Measurements from ENCODE around the gene PHLPP2.

PHLPP2 gene, protein sequence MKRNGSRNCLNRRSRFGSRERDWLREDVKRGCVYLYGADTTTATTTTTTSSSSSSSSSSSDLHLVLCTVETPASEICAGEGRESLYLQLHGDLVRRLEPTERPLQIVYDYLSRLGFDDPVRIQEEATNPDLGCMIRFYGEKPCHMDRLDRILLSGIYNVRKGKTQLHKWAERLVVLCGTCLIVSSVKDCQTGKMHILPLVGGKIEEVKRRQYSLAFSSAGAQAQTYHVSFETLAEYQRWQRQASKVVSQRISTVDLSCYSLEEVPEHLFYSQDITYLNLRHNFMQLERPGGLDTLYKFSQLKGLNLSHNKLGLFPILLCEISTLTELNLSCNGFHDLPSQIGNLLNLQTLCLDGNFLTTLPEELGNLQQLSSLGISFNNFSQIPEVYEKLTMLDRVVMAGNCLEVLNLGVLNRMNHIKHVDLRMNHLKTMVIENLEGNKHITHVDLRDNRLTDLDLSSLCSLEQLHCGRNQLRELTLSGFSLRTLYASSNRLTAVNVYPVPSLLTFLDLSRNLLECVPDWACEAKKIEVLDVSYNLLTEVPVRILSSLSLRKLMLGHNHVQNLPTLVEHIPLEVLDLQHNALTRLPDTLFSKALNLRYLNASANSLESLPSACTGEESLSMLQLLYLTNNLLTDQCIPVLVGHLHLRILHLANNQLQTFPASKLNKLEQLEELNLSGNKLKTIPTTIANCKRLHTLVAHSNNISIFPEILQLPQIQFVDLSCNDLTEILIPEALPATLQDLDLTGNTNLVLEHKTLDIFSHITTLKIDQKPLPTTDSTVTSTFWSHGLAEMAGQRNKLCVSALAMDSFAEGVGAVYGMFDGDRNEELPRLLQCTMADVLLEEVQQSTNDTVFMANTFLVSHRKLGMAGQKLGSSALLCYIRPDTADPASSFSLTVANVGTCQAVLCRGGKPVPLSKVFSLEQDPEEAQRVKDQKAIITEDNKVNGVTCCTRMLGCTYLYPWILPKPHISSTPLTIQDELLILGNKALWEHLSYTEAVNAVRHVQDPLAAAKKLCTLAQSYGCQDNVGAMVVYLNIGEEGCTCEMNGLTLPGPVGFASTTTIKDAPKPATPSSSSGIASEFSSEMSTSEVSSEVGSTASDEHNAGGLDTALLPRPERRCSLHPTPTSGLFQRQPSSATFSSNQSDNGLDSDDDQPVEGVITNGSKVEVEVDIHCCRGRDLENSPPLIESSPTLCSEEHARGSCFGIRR (N-terminal part only)

GRCh38 chr16:71724320-71724751 is at the start of gene PHLPP2:
PHLPP2 (minus strand) TSS chr16:71724701; CDS start chr16:71714795, 9,906 bp downstream.
- DNase-seq, result no peak

- no peak for DNase-seq
Measured at GRCh38 chr16:71771571-71771970, 47.1 kb upstream of the PHLPP2 start.

DNA sequence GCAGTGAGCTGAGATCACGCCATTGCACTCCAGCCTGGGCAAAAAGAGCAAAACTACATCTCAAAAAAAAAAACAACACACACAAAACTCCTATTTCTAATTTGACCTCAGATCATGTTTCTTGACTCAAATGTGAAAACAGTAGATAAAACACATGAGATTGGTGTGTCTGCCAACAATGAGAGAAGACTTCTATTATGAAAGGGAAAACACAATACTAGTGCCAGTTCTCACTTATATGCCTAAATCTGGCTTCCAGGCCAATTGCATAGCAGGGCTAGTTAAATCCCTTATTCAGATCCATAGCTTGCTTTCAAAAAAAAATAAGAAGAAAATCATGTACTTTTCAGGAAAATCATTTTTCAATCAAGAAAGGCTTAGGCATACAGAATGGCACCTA is 44.7 kb upstream of the PHLPP2 start:
- no peak for DNase-seq

- DNase-seq, result no peak
Measured at GRCh38 chr16:71767060-71767900, 42.8 kb upstream of the PHLPP2 start.

GRCh38 chr16:71762186-71762585 is 37.7 kb upstream of the PHLPP2 start:
- no peak for DNase-seq

DNA sequence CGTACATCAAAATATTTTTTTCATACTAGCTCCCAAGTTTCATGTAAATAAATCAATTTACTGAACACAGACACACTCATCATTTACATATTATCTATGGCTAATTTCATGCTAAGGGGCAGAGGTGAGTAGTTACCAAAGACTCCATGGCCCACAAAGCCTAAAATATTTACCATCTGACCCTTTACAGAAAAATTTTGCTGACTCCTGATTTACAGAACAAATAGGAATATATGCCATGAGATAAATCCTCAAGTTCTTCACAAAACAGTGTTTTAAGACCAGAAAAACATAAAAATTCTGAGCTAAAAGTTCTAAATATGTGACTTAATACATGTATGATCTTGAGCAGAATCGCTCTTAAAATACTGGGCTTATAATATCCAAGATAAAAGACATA is 36.6 kb upstream of the PHLPP2 start:
- no peak for DNase-seq

GRCh38 chr16:71758293-71758760 is 33.8 kb upstream of the PHLPP2 start:
- DNase-seq, result no peak

GRCh38 chr16:71754652-71755051 is 30.2 kb upstream of the PHLPP2 start:
- DNase-seq, result no peak

- no peak for DNase-seq
Measured at GRCh38 chr16:71754108-71754507, 29.6 kb upstream of the PHLPP2 start.

DNA sequence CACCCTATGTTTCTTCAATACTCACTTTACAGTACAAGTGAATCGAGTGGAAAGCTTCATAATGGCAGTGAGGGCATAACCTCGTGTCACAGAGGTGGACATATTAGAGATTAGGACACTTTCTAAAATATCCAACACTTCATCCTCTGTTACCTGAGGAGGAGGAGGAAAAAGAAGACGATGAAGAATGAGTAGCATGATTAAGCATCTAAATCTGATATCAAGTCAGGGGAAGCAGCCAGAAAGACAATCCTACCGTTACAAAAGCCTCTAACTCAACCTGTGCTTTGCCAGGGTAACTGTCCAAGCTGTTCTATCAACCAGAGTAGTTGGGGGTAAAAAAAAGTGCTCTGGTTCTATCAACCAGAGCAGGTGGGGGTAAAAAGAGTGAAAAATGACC is 23.7 kb upstream of the PHLPP2 start:
- no peak for DNase-seq

DNA sequence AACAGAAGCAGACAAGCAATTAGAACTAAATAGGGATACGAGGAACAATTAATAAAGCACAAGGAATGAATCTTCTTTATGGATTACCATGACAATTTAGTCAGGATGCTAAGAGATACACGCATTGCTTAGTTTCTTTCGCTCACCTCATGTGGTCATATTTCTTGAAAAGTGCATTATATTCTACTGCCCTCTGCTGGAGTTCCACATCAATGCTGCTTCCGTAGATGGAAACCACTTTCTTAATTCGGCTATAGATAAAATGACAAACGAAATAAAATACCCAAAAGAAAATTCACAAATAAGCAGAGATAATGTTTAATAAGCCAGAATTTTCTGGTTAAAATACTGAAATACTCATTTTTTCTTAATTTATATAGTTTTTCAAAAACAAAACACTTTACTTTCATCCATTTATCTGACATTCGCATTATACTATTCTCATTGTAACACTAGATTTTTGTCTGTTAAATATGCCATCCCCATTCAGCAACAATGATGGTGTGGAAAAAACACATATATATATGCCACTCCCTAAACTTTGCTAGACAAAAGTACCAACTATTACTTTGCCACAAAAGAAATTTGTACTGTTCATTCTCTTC is 22.0 kb upstream of the PHLPP2 start:
- DNase-seq, result no peak

DNA sequence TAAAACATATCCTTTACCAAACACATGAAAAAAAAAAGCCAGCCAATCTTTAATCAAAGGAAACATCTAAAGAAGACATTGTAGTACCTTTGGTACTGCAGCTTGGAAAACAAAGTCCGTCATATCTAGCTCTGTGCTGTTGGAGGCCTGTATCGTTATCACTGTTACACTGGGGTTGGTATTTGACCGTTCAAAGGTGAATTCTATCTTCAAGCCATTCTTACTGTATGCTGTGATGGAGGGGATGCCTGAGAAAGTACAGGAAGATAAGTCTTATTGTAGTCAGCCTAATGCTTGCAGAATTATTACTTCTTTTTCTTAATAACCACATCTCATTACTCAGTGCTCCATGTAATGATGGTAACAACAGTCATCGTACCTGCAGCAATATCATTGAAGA is 14.4 kb upstream of the PHLPP2 start:
- no peak for DNase-seq

DNA sequence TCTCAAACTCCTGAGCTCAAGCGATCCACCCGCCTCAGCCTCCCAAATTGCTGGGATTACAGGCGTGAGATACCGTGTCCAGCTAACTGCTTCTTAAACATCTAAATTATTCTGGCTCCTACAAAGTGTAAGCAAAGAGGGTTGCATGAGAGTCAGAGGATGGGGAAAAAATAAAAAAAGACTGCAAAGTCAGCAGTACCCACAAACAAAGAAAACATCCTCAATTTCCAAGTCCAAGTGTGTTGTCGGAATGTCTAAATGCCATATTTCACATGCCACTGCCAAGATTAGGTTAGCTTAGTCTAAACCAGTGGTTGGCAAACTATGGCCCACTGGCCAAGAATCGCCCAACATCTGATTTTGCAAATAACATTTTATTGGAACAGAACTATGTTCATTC is 13.0 kb upstream of the PHLPP2 start:
- DNase-seq, result no peak

DNA sequence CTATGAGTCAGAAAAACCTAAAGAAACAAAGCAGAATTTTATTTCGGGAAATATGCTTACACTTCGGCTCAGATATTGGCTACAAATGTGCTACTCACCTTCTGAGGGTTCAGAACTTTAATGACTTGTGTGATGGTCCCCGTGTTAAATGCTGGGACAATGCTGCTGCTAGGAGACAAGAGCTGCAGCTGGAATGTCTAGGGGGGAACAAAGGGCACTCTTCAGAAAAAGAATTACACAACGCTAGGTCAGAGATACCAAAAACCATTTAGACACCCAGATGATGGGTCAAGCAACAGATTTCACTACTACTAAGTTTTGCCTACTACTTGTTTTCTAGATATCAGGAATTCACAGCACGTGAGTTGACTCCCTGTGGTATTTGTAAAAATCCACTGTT is 10.0 kb upstream of the PHLPP2 start:
- no peak for DNase-seq

DNA sequence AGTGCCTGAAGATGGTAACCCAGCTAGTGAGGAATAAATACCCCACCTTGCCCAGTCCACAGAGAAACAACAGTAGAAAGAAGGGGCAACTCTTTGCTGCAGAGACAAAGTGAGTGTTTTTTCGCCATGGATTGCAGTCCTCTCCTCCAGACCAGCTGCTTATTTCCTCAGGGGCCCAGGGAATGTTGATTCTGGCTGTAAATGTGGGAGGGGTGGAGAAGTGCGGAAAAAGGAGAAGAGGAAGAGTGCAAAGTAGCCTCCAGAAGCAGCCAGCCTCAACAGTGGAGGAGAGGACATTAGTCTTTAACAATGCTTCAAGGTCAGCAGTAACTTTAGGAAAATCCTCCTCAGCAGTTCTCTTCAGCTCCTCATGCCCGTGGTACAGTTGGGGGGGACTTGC is 8.1 kb upstream of the PHLPP2 start:
- no peak for DNase-seq

DNA sequence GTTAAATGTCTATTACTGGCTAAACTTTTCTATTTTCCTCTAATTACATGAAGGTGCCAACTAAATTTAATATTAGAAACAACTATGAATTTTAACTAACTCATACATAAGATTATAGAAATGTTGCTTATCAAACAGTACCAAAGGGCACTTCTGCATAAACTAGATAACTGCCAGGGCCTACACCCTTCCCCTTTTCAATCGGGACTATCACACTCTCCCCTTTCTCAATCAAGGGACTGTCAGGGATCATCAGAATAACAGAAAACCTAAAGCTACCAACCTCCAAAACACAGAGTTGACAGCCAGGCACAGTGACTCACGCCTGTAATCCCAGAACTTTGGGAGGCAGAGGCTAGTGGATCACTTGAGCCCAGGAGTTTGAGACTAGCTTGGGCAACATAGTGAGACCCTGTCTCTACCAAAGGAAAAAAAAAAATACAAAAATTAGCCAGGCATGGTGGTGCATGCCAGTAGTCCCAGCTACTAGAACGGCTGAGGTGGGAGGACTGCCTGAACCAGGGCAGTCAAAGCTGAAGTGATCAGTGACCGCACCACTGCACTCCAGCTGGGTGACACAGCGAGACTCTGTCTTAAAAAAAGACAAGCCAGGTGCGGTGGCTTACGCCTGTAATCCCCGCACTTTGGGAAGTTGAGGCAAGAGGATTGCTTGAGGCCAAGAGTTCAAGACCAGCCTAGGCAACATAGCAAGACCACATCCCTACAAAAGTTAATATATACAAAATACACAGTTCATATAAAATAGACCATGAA is 3.2 kb upstream of the PHLPP2 start:
- DNase-seq, result no peak

DNA sequence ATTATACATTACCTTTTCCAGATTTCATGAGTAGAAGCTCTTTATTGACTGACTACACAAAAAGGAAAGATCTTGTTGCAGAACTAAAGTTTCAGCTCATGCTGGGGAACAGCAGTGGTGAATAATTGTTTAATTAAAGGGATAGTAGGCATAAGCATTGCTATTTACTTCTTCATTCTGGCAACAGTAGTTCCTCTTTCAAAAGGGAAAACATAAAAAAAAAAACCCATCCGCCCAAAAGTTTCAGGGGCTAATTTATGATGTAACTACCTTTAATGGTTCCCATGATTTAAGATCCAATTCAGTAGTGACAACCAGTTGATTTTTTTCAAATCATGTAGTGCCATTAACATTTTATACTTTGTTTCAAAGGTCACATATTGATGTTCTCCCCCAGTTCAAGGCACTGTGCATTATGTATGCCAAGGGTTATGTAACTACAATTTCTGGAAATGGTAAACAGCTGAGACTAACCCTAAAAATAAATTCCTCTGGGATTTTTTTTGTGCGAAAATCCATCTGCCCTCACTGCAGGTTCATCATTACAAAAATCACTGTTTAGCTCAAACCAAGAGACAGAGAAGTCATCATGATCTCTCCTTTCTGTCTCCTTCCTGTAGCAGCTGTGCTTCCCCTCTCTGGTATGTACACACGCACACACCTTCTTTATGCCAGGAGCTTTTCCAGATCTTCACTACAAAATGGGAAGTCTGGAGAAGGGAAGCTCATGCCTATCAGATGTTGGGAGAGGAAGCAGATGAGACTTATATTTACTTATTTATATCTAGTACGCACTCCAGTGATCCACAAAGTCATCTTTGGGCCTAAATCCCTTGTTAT is 2.2 kb upstream of the PHLPP2 start:
- no peak for DNase-seq

- DNase-seq, result peak; percentile 55 to 78
Measured at GRCh38 chr16:71723537-71724319, 773 bp downstream of the PHLPP2 start.
